IMR-90 (cell line): ENCODE measurements around the gene PHF21B.

Experiments
- CHD1 ChIP-seq: IDR thresholded peaks from 2 replicates; pipeline ENCODE4 v1.6.1; 2012; ENCODE audit warnings: low read depth, low read length, improper control_type of control experiment
- FOS ChIP-seq: fragments of 150-350 bp; IDR thresholded peaks from 2 replicates; pipeline ENCODE4 v1.6.1; 2016; ENCODE audit warnings: low read depth, low read length
- POLR2A ChIP-seq: IDR thresholded peaks from 2 replicates; pipeline ENCODE4 v1.6.1; 2012; ENCODE audit warnings: mild to moderate bottlenecking, low read depth, low read length
- RFX5 ChIP-seq: IDR thresholded peaks from 2 replicates; pipeline ENCODE4 v1.8.0; 2012; ENCODE audit warnings: low read depth, mild to moderate bottlenecking, low read length, moderate library complexity
- TF ChIP-seq, protein P1 (sequence below): conservative IDR thresholded peaks from 2 replicates; pipeline ENCODE4 v1.5.1; 2012; ENCODE audit warnings: mild to moderate bottlenecking, low read depth, low read length, improper control_type of control experiment

DNA sequence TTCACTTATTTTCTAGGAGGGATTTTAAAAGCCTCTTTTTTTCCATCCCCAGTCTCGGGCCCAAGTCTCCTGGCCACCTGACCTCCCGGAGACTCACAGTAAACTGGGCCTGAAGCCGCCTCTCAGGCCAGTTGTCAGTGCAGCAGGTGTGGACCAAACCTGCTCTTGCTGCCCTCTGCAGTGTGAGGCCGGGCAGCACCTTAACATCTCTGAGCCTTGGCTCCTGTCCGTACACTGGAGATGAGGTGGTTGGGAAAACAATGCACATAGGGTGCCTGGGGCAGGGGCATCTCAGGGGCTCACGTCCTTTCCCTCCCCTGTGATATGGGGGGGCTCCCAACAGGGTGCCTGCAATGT is 45.1 kb downstream of the PHF21B start:
- TF ChIP-seq CHD1, result no peak
- TF ChIP-seq, protein P1, sequence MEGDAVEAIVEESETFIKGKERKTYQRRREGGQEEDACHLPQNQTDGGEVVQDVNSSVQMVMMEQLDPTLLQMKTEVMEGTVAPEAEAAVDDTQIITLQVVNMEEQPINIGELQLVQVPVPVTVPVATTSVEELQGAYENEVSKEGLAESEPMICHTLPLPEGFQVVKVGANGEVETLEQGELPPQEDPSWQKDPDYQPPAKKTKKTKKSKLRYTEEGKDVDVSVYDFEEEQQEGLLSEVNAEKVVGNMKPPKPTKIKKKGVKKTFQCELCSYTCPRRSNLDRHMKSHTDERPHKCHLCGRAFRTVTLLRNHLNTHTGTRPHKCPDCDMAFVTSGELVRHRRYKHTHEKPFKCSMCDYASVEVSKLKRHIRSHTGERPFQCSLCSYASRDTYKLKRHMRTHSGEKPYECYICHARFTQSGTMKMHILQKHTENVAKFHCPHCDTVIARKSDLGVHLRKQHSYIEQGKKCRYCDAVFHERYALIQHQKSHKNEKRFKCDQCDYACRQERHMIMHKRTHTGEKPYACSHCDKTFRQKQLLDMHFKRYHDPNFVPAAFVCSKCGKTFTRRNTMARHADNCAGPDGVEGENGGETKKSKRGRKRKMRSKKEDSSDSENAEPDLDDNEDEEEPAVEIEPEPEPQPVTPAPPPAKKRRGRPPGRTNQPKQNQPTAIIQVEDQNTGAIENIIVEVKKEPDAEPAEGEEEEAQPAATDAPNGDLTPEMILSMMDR, result no peak
- no peak for TF ChIP-seq POLR2A
- no peak for TF ChIP-seq FOS
- TF ChIP-seq RFX5, result no peak
